ENCODE data around the gene MSANTD2.
"Not testable (repeated sequence)": the region's sequence is repeated elsewhere in the genome, so short reads cannot be mapped to it uniquely, and the experiment has no call there.

The MSANTD2 gene

GRCh38 chr11:124814739-124815138, 14.5 kb upstream of the MSANTD2 start:
- no peak for DNase-seq

GRCh38 chr11:124812876-124813275, 12.7 kb upstream of the MSANTD2 start:
- DNase-seq, result no peak

- DNase-seq, result no peak
Observed at GRCh38 chr11:124811399-124812125, 11.4 kb upstream of the MSANTD2 start.

DNA sequence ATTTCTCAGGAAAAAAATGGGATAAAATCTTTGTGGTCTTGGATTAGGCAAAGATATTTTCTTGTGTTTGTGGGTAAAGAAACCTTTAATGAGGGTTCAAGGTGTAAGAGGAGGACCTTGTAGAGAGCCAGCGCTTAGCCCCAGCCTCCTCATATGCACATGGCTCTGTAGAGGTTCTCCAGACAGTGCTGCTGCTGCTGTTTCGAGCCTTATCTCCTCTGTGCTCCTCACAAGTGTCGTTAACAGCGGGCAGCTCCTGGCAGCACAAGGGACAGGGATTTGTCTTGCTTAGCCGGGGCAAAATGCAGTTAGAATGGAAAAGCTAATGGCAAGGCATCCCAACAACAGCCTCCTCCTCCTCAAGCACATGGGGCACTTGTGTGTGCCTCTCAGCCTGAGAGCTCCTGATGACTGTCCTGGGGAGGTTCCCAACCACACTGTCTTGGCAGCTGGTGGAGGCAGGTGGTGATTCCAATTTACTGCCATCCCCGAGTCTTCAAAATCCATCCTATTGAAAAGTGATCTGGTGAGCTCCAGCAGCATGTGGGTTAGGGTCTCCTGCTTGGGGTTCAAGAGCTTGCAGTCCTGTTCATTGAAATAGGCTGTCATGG, 7.6 kb upstream of the MSANTD2 start:
- no peak for DNase-seq

DNA sequence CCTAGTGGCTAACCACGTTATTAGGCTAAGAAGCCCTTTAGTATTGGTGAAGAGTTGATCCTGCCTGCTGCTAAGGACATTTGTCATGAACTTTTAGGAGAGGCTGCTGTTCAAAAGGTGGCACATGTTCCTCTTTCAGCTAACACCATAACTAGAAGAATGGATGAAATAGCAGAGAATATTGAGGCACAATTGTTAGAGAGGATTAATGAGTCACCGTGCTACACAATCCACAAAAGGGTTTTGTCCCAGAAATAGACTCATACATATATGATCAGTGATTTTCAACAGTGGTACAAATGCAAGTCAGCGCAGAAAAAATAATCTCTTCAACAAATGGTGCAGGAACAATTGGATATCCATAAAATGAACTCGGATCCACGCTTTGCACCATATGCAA, 7.0 kb upstream of the MSANTD2 start:
- DNase-seq, result no peak

DNA sequence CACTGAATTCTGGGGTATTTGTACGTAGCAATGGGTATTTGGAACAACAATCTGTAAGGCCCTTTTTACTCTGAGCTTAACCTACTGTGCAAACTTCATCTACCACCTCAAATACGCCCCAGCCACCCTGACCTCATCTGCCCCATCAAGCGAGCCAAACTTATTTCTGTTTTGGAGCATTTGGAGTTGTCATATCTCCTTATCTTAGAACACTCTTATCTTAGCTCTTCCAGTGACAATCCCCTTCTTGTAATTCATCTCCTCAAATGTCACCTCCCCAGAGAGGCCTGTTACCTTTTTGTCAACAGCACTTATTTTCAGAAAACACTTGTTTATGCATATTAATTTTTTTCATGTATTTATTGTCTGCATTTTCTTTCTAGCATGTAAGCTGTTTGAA, 4.7 kb upstream of the MSANTD2 start:
- DNase-seq, result no peak

GRCh38 chr11:124801636-124802312, 1.6 kb upstream of the MSANTD2 start:
- DNase-seq, result no peak

GRCh38 chr11:124801014-124801413, 808 bp upstream of the MSANTD2 start:
- peak; percentile 3 for DNase-seq

DNA sequence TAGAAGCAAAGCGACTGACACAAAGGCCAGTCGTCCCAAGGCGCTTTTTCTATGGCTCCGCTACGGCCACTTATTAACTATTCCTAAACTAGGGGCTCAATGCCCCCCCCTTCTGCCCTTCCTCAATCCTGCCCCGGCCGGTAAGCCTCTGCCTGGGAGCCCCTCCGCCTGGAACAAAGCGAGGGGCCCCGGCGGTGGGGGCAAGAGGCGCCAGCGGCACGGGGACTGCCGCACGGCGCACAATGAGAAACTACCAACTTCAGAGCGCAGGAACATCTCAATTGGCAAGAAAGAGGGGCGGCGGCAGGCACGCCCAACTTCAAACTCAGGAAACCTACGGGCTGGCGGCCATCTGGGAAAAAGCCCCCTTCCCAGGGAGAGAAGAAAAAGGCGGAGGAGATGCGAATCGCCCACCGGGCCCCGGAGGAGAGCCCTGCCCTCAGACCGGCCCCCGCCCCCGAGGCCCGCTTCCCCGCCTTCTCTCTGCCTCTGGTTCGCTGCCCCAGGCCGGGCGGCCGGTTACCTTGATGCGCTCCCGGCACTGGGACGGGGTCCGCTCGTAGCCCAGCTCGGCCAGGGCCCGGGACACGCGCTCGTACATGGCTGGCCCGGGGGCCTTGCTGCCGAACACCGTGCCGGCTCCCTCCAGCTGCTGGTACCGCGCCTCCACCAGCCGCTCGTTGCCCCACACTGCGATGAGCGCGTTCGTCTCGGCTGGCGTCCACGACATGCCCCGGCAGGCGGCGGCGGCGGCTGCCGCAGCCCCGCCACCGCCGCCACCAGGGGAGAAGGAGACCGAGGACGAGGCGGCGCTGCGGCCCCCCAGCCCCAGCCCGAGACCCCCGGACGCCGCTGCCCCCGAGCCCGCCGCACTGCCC, 619 bp downstream of the MSANTD2 start:
- DNase-seq, result peak; percentile 44

- peak; percentile 1 for DNase-seq
Observed at GRCh38 chr11:124798991-124799347, 1.2 kb downstream of the MSANTD2 start.

GRCh38 chr11:124796312-124796711, 3.9 kb downstream of the MSANTD2 start:
- no peak for DNase-seq

DNA sequence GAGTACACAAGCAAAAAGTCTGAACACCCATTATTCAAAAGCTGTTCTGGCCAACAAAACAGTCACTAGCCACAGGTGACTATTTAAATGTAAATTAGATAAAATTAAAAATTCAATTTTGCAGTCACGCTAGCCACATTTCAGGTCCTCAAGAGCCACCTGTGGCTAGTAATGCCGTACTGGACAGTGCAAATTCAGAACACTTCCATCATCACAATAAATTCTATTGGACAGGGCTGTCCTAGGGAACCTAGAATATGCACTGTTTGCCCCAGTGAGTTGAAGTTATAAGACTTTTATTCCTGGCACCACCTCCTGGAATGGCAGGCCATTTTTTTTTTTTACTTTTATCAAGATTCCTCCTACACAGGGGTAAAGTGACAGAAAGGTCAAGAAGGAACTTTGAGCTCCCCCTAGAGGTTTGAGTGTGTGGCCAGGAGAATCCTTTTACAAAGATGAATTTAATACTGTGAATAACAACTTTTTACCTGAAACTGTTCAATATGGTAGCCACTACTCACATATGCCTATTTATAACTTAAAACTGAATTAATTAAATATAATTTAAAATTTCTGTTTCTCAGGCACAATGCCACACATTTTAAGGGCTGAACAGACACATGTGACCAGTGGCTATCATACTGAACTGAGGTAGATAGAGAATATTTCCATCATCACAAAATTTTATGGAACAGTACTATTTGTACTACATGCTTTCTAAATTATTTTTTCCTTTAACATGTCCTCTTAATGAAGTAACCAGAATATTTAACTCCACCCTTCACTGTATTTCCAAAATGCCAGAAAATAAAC, 6.5 kb downstream of the MSANTD2 start:
- peak; percentile 63 for DNase-seq

DNA sequence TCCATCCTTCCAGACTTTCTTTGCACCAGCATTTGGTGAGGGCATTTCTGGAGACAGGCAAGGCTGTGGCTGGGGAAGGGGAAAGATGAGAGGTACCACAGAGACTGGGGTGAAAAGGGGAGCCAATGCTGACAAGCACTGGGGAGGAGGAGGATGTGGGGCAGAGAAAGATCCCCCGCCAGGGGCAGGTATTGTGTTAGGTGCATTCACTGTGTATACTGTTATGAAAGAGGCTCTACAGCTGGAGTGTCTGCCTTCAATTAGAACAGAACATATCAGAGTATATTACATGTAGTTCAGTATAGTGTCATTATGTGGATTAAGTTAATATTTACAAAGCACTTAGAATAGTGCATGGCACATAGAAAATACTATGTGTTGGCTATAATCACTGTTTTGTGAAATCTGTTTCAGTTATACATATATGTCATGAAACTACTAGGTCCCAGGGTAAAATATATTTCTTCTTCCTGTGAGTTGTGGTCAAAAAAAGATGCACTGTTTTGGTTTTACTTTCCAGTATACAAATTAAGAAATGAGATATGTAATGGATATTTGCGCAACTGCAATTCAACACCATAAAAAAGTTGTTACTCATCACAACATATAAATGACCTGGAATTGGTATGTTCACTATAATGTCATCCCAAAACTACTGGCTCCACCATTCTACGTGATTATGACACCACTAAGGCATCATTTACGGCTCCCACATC, 8.4 kb downstream of the MSANTD2 start:
- no peak for DNase-seq

DNA sequence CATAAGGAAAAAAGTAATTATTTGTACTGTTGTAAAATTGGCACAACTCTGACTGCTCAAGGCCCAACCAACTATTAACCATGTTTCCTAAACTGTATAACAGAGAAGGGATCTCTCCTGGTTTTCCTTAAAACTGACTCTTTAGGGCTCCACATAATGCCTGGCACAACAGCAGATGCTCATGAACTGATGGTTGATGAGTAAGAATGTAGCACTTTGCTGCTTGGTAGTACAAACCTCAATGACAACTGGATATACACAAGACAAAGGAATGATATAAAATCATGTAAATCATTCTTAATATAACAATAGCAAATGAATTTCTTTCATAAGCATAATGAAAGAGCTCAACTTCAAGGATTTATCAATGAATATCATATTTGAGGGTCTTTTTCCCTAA, 11.7 kb downstream of the MSANTD2 start:
- no peak for DNase-seq

- no peak for DNase-seq
Observed at GRCh38 chr11:124784051-124784450, 16.2 kb downstream of the MSANTD2 start.

DNA sequence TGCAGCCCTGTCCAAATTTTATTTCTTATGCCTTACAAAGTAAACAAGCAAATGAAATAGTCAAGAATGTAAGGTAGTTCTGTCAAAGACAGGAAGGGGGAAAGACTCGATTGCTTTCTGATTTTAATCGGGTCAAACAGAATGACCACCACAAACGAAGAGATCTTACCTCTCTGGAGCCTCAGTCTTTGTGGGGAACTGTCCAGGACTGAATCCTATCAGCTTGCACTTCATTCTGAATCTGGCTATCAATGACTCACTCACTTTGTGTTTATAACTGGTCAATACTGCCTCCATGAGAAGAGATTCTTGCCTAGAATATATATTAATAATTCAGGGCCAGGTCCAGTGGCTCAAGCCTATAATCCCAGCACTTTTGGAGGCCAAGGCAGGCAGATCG, 17.2 kb downstream of the MSANTD2 start:
- DNase-seq, result no peak

- no peak for DNase-seq
Observed at GRCh38 chr11:124779568-124779967, 20.6 kb downstream of the MSANTD2 start.

DNA sequence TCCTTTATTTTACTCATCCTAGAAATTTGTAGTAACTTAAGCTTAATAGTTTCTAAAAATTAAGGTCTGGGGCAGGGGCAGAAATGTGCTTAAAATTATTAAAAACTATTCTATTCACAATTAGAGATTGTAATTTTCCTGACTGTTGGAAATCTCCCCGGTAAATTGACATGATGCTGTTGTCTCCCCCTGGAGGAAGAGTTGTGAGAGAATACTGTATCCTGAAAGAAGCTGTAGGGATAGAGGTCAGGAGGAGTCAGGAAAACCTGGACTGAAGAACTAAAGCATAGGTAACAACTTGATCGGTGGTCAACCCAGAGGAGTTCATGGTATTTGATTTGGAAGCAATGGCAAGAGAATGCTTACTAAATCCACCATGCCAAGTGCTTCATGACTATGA, 21.9 kb downstream of the MSANTD2 start:
- DNase-seq, result no peak

GRCh38 chr11:124776865-124777645, 23.2 kb downstream of the MSANTD2 start:
- DNase-seq, result no peak

DNA sequence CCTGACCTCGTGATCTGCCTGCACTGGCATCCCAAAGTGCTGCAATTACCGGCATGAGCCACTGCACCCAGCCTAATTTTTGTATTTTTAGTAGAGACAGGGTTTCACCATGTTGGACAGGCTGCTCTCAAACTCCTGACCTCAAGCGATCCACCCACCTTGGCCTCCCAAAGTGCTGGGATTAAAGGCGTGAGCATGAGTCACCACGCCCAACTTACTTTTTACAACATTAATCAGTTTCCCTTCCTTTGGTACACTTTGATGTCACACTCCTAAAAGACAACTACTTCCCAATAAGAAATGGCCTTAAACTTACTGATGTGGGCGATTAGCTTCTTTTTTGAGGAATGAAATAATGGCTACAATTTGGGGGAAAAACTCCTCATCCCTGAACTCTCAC, 29.2 kb downstream of the MSANTD2 start:
- DNase-seq, result not testable (repeated sequence)

Data from CD4-positive, alpha-beta T cell treated with Interleukin-10 for 1 hour (primary cell).